ENCODE results near the gene OR2Y1. TPM values are rescaled to one million over a fixed set of nuclear protein-coding genes. Genes with fewer than 3 reads are reported as not detected.
"Not testable (repeated sequence)": the region's sequence is repeated elsewhere in the genome, so short reads cannot be mapped to it uniquely, and the experiment has no call there.

OR2Y1 gene
- total and polyA plus RNA-seq, 3 donors from 2014 or later, result not detected

- Histone ChIP-seq H3K27ac (peak overlapping the region; percentile 80 to 82), H3K4me3 (no peak overlapping the region), H3K9me3 (no peaks in the 10 kb centered on the region), H3K4me1 (peaks cover 62% of the 10 kb centered on the region), H3K27me3 (no peaks in the 10 kb centered on the region), H3K36me3 (ENCODE audit: low read depth, missing control alignments) (no peaks in the 10 kb centered on the region)
- DNase-seq, result no peak
- intact Hi-C loops (cut with DNase I; ENCODE audit: low total_unique reads), result loop anchor here (5.0 kb wide), 1 partner anchor 77 kb away; the partner anchor contains the start of gene ZFP62
- TF ChIP-seq CTCF (IDR thresholded peaks at IDR 0.05) (no peak), POLR2A (IDR thresholded peaks at IDR 0.05) (no peak)
- 29 to 56% methylated on average over 14 to 15 of the region's 15 CpGs for WGBS, 2 donors
Measured at GRCh38 chr5:180785121-180785781, 45.4 kb upstream of the OR2Y1 start.

DNA sequence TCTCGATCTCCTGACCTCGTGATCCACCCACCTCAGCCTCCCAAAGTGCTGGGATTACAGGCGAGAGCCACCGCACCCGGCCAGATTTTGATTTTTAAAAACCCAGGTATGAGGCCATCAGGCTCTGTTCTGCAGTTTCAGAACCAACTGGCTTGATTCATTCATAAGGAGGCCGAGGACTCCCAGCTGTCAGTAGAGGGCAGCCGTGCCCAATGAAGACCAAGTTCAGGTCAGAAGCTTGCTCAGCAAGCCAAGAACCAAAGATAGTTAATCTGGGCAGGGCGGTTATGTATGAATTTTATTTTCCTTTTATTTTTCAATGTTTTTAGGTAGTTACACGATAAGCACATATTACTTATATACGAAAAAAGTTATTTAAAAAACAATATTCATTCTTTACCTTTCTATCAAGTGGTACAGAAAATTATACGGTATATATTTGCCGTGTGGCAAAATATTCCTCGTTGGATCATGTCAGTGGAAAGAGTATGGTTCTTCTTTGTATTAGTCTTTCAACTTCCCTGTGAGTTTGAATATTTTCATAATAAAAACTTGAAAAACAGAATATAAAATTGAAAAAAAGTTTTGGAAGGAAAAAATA lies 44.7 kb upstream of the OR2Y1 start:
- Histone ChIP-seq H3K9me3 (no peaks in the 10 kb centered on the region), H3K27me3 (no peaks in the 10 kb centered on the region), H3K27ac (peak overlapping the region; percentile 80 to 82), H3K36me3 (ENCODE audit: low read depth, missing control alignments) (no peaks in the 10 kb centered on the region), H3K4me1 (peaks cover 55% of the 10 kb centered on the region), H3K4me3 (no peak overlapping the region)
- intact Hi-C loops (cut with DNase I; ENCODE audit: low total_unique reads), result loop anchor here (5.0 kb wide), 1 partner anchor 78 kb away; the partner anchor contains the start of gene ZFP62
- WGBS, 2 donors, result 34 to 44% methylated on average over 13 of the region's 13 CpGs
- TF ChIP-seq CTCF (IDR thresholded peaks at IDR 0.05) (peak; percentile 44 to 55 (median 47)), POLR2A (IDR thresholded peaks at IDR 0.05) (no peak)
- DNase-seq, result peak; percentile 92

GRCh38 chr5:180783340-180784052 lies 43.6 kb upstream of the OR2Y1 start:
- H3K4me1 ChIP-seq, result peaks cover 44% of the 10 kb centered on the region
- H3K27ac ChIP-seq, result no peak overlapping the region
- H3K4me3 ChIP-seq, result no peak overlapping the region
- 81 to 84% methylated on average over 12 of the region's 12 CpGs for WGBS, 2 donors
- DNase-seq, result no peak
- H3K27me3 ChIP-seq, result no peaks in the 10 kb centered on the region
- H3K9me3 ChIP-seq, result no peaks in the 10 kb centered on the region
- no peak for TF ChIP-seq POLR2A (IDR thresholded peaks at IDR 0.05)
- no peak for TF ChIP-seq CTCF (IDR thresholded peaks at IDR 0.05)
- intact Hi-C loops (cut with DNase I; ENCODE audit: low total_unique reads), result no loop called here
- no peaks in the 10 kb centered on the region for H3K36me3 ChIP-seq (ENCODE audit: low read depth, missing control alignments)

GRCh38 chr5:180782748-180783147 lies 42.9 kb upstream of the OR2Y1 start:
- Histone ChIP-seq H3K27me3 (no peaks in the 10 kb centered on the region), H3K4me3 (no peak overlapping the region), H3K36me3 (ENCODE audit: low read depth, missing control alignments) (no peaks in the 10 kb centered on the region), H3K9me3 (no peaks in the 10 kb centered on the region), H3K4me1 (peaks cover 37% of the 10 kb centered on the region), H3K27ac (no peak overlapping the region)
- 94 to 98% methylated on average over 2 of the region's 2 CpGs for WGBS, 2 donors
- no peak for TF ChIP-seq POLR2A (IDR thresholded peaks at IDR 0.05)
- no peak for TF ChIP-seq CTCF (IDR thresholded peaks at IDR 0.05)
- no peak for DNase-seq
- intact Hi-C loops (cut with DNase I; ENCODE audit: low total_unique reads), result no loop called here

GRCh38 chr5:180781900-180782326 lies 42.1 kb upstream of the OR2Y1 start:
- WGBS, 2 donors, result 87 to 95% methylated on average over 14 of the region's 14 CpGs
- intact Hi-C loops (cut with DNase I; ENCODE audit: low total_unique reads), result not testable (repeated sequence)

More at GRCh38 chr5:180781900-180782326, 42.1 kb upstream of the OR2Y1 start:
- DNase-seq; H3K27ac ChIP-seq; H3K9me3 ChIP-seq; H3K27me3 ChIP-seq; H3K36me3 ChIP-seq (ENCODE audit: low read depth, missing control alignments); H3K4me3 ChIP-seq: not testable (repeated sequence)
- peaks cover 29% of the 10 kb centered on the region for H3K4me1 ChIP-seq
